Thoracic aorta (tissue), 2 donors: ENCODE results near the gene LTBP1. TPM values are rescaled to one million over a fixed set of nuclear protein-coding genes. Genes with fewer than 3 reads are reported as not detected.
A peak's percentile ranks its signal among the peaks of the same experiment; 100 is the strongest.
"Not testable (repeated sequence)": the region's sequence is repeated elsewhere in the genome, so short reads cannot be mapped to it uniquely, and the experiment has no call there.

Experiments used
- ATAC-seq: fragments of 150-250 bp; one replicate; pipeline ENCODE4 v1.8.0; 2017; ENCODE audit warnings: low read depth; ENCODE audit not compliant: insufficient number of reproducible peaks, low FRiP score
- DNase-seq: peaks from one replicate; pipeline ENCODE4 v3.0.0-alpha.2; 2020; ENCODE audit warnings: low spot score
- H3K27ac ChIP-seq, 2 donors: fragments of 200-600 bp; sonication (generic); 1 replicate in 1 of 2; 2 replicates in 1 of 2; pipeline ENCODE4 v1.5.1; 2016; ENCODE audit warnings: mild to moderate bottlenecking in 2 of 2, moderate library complexity in 2 of 2
- H3K27me3 ChIP-seq: fragments of 200-600 bp; sonication (generic); replicated peaks from 2 replicates; pipeline ENCODE4 v1.6.0; 2016; ENCODE audit warnings: mild to moderate bottlenecking; ENCODE audit not compliant: insufficient read depth
- H3K36me3 ChIP-seq: fragments of 200-600 bp; sonication (generic); one replicate; pipeline ENCODE4 v1.5.1; 2016
- H3K4me1 ChIP-seq, 2 donors: fragments of 200-600 bp; sonication (generic); 1 replicate in 1 of 2; 2 replicates in 1 of 2; pipeline versions ENCODE4 v1.5.1 to v1.6.0; 2016; ENCODE audit warnings: low read depth in 2 of 2, mild to moderate bottlenecking in 1 of 2; ENCODE audit not compliant: control insufficient read depth in 1 of 2
- H3K4me3 ChIP-seq: fragments of 200-600 bp; sonication (generic); 2 replicates; pipeline ENCODE4 v1.5.1; 2016; ENCODE audit warnings: mild to moderate bottlenecking
- H3K9me3 ChIP-seq: fragments of 200-600 bp; sonication (generic); 2 replicates; pipeline ENCODE4 v1.5.1; 2016
- CTCF ChIP-seq: fragments of 200-600 bp; sonication (generic); IDR thresholded peaks from one replicate; pipeline ENCODE4 v1.5.1; 2019; ENCODE audit warnings: antibody characterized with exemption
- total RNA-seq, 2 donors: library from RNA; depleted of rRNA; stranded (reverse); fragments of >200 nt; gene quantifications; one replicate each; pipeline versions ENCODE4 v1.1.0 to v1.2.3, GENCODE V29; 2016

Gene LTBP1
- total RNA-seq, 2 donors from 2014 or later = 584 to 786 TPM

- no peaks in the 10 kb centered on the region for H3K36me3 ChIP-seq
- TF ChIP-seq CTCF = no peak
- ATAC-seq (no peak), DNase-seq (no peak)
- peak overlapping the region; percentile 67 to 74 for H3K27ac ChIP-seq
- H3K4me1 ChIP-seq = peaks cover 30 to 45% of the 10 kb centered on the region in 2 donors
- H3K9me3 ChIP-seq = no peaks in the 10 kb centered on the region
- H3K4me3 ChIP-seq = peak overlapping the region; percentile 10
- H3K27me3 ChIP-seq = no peaks in the 10 kb centered on the region
Observed at GRCh38 chr2:33168922-33169321, 222.2 kb downstream of the LTBP1 start.

DNA sequence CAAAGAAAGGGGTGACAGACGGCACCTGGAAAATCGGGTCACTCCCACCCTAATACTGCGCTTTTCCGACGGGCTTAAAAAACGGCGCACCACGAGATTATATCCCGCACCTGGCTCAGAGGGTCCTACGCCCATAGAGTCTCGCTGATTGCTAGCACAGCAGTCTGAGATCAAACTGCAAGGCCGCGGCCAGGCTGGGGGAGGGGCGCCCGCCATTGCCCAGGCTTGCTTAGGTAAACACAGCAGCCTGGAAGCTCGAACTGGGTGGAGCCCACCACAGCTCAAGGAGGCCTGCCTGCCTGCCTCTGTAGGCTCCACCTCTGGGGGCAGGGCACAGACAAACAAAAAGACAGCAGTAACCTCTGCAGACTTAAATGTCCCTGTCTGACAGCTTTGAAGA is 223.5 kb downstream of the LTBP1 start:
- not testable (repeated sequence) for H3K9me3 ChIP-seq, H3K4me3 ChIP-seq, DNase-seq, H3K27ac ChIP-seq, ATAC-seq, H3K27me3 ChIP-seq, H3K36me3 ChIP-seq
- peaks cover 27 to 36% of the 10 kb centered on the region in 2 donors for H3K4me1 ChIP-seq

GRCh38 chr2:33177627-33178026 is 230.9 kb downstream of the LTBP1 start:
- ATAC-seq (no peak), DNase-seq (no peak)
- no peak for TF ChIP-seq CTCF
- H3K4me1 ChIP-seq = peaks cover 2 to 10% of the 10 kb centered on the region in 2 donors
- no peaks in the 10 kb centered on the region for H3K36me3 ChIP-seq
- H3K27ac ChIP-seq = peak overlapping the region in 1 of 2 donors; percentile 30
- no peaks in the 10 kb centered on the region for H3K9me3 ChIP-seq
- no peak overlapping the region for H3K4me3 ChIP-seq
- H3K27me3 ChIP-seq = no peaks in the 10 kb centered on the region

DNA sequence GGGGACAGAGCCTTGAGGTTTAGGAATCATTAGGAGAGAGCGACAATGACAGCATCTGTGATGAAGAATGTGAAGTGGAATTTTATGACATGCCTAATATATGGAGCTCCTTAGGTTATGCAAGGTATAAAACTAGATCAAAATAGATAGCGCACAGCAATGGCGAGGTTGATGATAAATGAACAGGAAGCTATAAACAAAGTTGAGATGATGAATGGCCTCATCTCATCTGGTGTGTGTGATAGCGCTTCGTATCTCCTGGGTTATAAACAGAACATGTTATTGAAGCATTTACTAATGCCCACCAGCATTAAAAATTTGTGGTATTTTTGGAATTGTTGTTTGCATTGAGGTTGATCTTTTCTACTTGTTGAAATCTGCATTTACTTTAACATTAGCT is 231.5 kb downstream of the LTBP1 start:
- Histone ChIP-seq H3K27ac (peak overlapping the region in 1 of 2 donors; percentile 30), H3K9me3 (no peaks in the 10 kb centered on the region), H3K4me3 (no peak overlapping the region), H3K36me3 (peaks cover 3% of the 10 kb centered on the region), H3K4me1 (peaks cover 2 to 10% of the 10 kb centered on the region in 2 donors), H3K27me3 (no peaks in the 10 kb centered on the region)
- ATAC-seq (no peak), DNase-seq (no peak)
- TF ChIP-seq CTCF = no peak

- no peak for DNase-seq
- no peaks in the 10 kb centered on the region for H3K27me3 ChIP-seq
- peaks cover 9 to 27% of the 10 kb centered on the region in 2 donors for H3K4me1 ChIP-seq
- H3K27ac ChIP-seq = peak overlapping the region; percentile 2 to 65
- H3K36me3 ChIP-seq = peaks cover 15% of the 10 kb centered on the region
- no peak for ATAC-seq
- no peak overlapping the region for H3K4me3 ChIP-seq
- TF ChIP-seq CTCF = no peak
- no peaks in the 10 kb centered on the region for H3K9me3 ChIP-seq
Observed at GRCh38 chr2:33180915-33181314, 234.2 kb downstream of the LTBP1 start.

DNA sequence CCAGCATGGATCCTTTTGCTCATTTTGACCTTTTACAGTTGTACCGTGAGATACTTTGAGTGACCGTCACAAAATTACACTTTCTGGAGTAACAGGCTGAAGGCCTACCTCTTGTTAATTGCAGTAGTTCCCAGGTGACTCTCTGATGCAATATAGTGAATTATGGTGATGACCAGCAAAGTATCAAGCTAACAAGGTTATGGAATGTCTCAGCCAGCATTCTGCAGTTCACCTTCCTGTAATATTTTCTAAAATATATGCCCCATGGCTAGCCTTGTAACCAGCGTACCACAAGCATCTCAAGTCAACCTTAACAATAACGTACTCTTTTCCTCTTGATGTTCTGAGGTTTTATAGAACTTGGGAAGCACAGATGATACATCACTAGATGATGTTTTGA is 234.7 kb downstream of the LTBP1 start:
- ATAC-seq (no peak), DNase-seq (no peak)
- H3K9me3 ChIP-seq = no peaks in the 10 kb centered on the region
- TF ChIP-seq CTCF = no peak
- peaks cover 15% of the 10 kb centered on the region for H3K36me3 ChIP-seq
- peak overlapping the region; percentile 2 to 65 for H3K27ac ChIP-seq
- no peaks in the 10 kb centered on the region for H3K27me3 ChIP-seq
- no peak overlapping the region for H3K4me3 ChIP-seq
- H3K4me1 ChIP-seq = peaks cover 9 to 30% of the 10 kb centered on the region in 2 donors
